GM19397 (cell line): Measurements from ENCODE around the gene EPO.
"Not testable (repeated sequence)": the region's sequence is repeated elsewhere in the genome, so short reads cannot be mapped to it uniquely, and the experiment has no call there.

Experiments
- ATAC-seq: cut with Tn5 transposase; IDR thresholded peaks from one replicate; pipeline ENCODE4 v1.9.1; 2021; ENCODE audit warnings: mild to moderate bottlenecking, moderate library complexity; ENCODE audit not compliant: unreplicated experiment

Gene EPO

GRCh38 chr7:100701089-100701488, 19.2 kb upstream of the EPO start:
- not testable (repeated sequence) for ATAC-seq

DNA sequence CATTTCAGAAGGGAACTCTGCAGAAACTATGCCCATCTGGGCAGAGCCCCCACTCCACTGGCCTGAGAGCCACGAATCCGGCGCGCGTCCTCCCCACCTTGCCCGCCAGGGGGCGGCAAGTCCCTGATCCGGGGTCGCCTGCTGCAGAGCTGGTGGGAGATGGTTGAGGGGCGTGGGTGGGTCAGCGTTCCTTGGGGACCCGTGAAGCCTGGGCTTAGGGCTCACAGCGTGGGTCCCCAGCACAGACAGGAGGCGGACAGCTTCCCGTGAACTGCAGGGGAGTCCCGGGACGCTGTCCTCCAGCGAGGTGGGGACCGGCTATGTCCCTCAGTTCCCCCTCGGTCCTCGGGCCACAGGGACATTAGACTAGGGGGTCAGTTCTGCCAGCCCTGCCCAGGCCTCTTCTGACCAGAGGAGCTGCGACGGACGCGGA, 14.9 kb upstream of the EPO start:
- peak; percentile 52 for ATAC-seq

GRCh38 chr7:100705753-100706671, 14.3 kb upstream of the EPO start, which contains the start of gene POP7:
TSS of gene POP7 (plus strand) at chr7:100706121. CDS start at chr7:100706831, 710 bp downstream.
- ATAC-seq, result peak; percentile 92

DNA sequence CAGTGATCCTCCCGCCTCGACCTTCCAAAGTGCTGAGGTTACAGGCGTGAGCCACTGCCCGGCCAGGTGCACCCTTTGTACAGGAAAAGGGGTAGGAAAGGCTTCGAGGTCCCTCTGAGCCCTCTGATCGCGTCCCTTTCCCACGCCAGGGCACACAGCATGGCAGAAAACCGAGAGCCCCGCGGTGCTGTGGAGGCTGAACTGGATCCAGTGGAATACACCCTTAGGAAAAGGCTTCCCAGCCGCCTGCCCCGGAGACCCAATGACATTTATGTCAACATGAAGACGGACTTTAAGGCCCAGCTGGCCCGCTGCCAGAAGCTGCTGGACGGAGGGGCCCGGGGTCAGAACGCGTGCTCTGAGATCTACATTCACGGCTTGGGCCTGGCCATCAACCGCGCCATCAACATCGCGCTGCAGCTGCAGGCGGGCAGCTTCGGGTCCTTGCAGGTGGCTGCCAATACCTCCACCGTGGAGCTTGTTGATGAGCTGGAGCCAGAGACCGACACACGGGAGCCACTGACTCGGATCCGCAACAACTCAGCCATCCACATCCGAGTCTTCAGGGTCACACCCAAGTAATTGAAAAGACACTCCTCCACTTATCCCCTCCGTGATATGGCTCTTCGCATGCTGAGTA, 13.5 kb upstream of the EPO start:
- ATAC-seq, result no peak

GRCh38 chr7:100708395-100708794, 11.9 kb upstream of the EPO start:
- ATAC-seq, result no peak

DNA sequence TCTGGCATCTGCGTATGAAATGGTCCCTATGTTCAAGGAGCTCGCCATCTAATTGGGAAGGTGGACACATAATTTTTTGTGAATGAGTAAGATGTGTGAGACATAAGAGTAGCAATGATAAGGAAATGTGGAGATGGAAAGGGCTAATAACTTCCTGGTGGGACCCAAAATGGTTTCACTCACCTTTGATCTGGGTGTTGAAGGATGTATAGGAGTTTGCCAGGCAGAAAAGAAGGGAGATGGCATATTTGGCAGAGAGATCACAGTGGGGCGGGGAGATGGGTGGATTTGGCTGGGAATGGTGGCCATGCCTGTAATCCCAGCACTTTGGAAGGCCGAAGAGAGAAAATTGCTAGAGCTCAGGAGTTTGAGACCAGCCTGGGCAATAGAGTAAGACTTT, 9.8 kb upstream of the EPO start:
- no peak for ATAC-seq

- ATAC-seq, result no peak
Measured at GRCh38 chr7:100711369-100711768, 8.9 kb upstream of the EPO start.

DNA sequence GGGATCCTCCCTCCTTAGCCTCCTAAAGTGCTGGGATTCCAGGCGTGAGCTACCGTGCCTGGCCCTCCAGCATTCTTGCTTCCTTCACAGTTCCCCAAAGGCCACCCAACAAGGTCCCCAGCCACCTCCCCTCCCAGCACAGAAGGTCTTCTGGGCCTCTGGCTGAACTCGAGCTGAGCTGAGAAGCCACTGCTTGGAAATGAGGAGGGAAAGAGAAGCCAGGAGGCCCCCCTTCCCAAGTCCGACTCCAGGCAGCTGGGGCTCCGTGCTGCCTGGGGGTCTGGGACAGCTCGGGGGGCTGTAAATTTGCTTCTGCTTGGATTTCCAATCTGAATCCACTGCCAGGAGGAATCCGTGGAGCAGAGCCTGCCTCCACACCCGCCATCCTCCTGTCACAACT, 5.5 kb upstream of the EPO start:
- ATAC-seq, result no peak

DNA sequence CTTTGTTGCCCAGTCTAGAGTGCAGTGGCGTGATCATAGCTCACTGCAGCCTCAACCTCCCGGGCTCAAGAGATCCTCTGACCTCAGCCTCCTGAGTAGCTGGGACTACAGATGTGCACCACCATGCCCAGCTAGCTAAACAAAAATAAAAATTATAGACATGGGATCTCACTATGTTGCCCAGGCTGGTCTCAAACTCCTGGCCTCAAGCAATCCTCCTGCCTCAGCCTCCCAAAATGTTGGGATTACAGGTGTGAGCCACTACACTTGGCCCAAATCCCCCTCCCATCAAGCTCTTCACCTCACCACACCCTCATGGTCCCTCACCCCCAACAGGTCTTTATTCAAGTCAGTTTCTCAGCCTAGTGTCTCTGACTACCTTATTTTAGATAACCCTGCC, 3.2 kb upstream of the EPO start:
- not testable (repeated sequence) for ATAC-seq

DNA sequence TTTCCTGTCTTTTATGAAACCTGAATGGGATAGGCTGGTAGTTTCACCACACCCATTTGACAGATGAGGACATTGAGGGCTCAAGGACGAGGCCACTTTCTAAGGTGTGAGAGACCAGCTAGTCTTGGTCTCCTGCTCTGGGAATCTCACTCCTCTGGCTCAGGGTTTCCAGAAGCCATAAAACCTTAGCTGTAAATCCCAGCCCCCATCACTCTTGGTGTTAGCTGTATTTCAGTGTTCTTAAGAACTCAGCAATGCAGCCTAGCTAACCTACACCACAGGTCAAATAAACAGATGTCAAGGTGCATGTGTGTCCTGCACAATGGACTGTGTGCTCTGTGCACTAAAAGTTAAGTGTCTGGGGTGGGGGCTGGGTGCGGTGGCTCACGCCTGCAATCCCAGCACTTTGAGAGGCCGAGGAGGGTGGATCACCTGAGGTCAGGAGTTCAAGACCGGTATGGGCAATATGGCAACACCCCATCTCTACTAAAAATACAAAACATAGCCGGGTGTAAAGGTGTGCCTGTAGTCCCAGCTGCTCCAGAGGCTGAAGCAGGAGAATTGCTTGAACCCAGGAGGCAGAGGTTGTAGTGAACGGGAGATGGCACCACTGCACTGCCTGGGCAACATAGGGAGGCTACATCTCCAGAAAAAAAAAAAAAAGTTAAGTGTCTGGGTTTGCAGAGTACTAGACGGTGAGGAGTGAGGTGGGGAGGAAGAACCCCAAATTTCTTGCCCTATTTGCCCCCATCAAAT, 567 bp upstream of the EPO start:
- no peak for ATAC-seq

DNA sequence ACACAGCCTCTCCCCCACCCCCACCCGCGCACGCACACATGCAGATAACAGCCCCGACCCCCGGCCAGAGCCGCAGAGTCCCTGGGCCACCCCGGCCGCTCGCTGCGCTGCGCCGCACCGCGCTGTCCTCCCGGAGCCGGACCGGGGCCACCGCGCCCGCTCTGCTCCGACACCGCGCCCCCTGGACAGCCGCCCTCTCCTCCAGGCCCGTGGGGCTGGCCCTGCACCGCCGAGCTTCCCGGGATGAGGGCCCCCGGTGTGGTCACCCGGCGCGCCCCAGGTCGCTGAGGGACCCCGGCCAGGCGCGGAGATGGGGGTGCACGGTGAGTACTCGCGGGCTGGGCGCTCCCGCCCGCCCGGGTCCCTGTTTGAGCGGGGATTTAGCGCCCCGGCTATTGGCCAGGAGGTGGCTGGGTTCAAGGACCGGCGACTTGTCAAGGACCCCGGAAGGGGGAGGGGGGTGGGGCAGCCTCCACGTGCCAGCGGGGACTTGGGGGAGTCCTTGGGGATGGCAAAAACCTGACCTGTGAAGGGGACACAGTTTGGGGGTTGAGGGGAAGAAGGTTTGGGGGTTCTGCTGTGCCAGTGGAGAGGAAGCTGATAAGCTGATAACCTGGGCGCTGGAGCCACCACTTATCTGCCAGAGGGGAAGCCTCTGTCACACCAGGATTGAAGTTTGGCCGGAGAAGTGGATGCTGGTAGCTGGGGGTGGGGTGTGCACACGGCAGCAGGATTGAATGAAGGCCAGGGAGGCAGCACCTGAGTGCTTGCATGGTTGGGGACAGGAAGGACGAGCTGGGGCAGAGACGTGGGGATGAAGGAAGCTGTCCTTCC, 620 bp downstream of the EPO start:
- no peak for ATAC-seq

- ATAC-seq, result no peak
Measured at GRCh38 chr7:100721505-100721812, 1.2 kb downstream of the EPO start.

DNA sequence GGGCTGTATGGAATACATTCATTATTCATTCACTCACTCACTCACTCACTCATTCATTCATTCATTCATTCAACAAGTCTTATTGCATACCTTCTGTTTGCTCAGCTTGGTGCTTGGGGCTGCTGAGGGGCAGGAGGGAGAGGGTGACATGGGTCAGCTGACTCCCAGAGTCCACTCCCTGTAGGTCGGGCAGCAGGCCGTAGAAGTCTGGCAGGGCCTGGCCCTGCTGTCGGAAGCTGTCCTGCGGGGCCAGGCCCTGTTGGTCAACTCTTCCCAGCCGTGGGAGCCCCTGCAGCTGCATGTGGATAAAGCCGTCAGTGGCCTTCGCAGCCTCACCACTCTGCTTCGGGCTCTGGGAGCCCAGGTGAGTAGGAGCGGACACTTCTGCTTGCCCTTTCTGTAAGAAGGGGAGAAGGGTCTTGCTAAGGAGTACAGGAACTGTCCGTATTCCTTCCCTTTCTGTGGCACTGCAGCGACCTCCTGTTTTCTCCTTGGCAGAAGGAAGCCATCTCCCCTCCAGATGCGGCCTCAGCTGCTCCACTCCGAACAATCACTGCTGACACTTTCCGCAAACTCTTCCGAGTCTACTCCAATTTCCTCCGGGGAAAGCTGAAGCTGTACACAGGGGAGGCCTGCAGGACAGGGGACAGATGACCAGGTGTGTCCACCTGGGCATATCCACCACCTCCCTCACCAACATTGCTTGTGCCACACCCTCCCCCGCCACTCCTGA, 2.4 kb downstream of the EPO start:
- ATAC-seq, result no peak

DNA sequence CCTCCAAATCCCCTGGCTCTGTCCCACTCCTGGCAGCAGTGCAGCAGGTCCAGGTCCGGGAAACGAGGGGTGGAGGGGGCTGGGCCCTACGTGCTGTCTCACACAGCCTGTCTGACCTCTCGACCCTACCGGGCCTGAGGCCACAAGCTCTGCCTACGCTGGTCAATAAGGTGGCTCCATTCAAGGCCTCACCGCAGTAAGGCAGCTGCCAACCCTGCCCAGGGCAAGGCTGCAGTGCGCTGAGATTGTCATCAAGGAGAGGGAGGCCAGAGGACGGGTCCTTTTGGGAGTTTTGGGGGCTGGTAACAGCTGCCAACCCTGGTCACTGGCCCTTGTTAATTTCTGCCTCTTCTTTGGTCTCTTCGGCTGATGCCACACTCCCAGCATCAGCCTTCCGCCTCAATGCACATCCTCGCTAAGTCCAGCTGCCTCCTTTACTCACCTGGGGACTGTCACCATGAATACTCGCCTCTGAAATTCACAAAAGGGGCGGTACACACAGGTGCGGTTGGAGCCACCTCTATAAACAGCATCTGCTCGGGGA, 3.5 kb downstream of the EPO start:
- ATAC-seq, result no peak

- not testable (repeated sequence) for ATAC-seq
Measured at GRCh38 chr7:100724364-100724763, 4.1 kb downstream of the EPO start.

- no peak for ATAC-seq
Measured at GRCh38 chr7:100726996-100727761, 6.9 kb downstream of the EPO start.

- no peak for ATAC-seq
Measured at GRCh38 chr7:100728196-100728595, 7.9 kb downstream of the EPO start.

GRCh38 chr7:100730136-100730800, 10.0 kb downstream of the EPO start:
- ATAC-seq, result no peak
